ENCODE results near the gene TRIM29.

Gene TRIM29

DNA sequence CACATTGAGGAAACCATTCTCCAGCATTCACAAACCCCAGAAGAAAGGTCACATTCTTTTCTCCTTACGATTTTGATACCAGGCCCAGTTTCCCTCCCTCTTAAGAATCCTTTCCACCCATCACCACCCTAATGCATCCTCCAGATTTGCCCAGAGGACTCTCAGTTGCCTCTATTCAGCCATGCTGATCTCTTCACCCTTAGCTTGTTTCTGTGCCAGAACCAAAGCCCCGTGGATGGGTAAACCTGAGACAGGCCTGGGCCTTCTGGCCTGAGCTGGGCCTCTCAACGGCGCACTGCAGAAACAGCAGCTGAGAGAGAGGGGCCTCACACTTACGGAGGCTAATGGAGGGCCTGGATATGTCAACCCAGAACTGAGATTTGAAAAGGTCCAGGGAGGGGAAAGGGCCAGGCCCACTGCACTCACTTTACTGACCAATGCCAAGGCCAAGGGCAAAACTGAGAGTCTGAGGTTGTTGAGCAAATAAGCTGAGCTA is 40.7 kb upstream of the TRIM29 start:
- DNase-seq (ENCODE audit: insufficient read length, low spot score) (no peak), FAIRE-seq (no peak)
- no peak for TF ChIP-seq CTCF (IDR thresholded peaks at IDR 0.05; ENCODE audit: insufficient read depth, missing control alignments)

GRCh38 chr11:120174866-120175265 is 37.0 kb upstream of the TRIM29 start:
- DNase-seq (ENCODE audit: insufficient read length, low spot score) (no peak), FAIRE-seq (no peak)
- no peak for TF ChIP-seq CTCF (IDR thresholded peaks at IDR 0.05; ENCODE audit: insufficient read depth, missing control alignments)

DNA sequence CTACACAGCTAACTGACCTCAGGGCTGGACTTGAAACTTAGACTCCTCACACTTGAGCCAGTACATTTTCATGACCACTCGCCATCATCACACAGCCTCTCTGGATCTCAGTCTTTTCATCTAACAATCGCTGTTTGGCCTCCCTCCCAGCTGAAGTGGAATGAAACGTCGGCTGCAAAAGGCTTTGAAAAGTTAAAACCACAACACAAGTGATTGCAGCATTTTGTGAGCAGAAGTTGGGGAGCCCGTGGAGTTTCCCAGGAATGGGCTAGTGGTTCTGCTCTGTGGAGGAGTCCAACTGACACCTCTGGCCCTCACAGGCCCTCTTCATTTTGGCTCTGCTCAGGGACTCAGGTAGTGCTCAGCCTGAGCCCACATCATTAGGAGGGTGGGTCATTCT is 35.9 kb upstream of the TRIM29 start:
- TF ChIP-seq CTCF (IDR thresholded peaks at IDR 0.05; ENCODE audit: insufficient read depth, missing control alignments), result no peak
- no peak for FAIRE-seq
- DNase-seq (ENCODE audit: insufficient read length, low spot score), result no peak

DNA sequence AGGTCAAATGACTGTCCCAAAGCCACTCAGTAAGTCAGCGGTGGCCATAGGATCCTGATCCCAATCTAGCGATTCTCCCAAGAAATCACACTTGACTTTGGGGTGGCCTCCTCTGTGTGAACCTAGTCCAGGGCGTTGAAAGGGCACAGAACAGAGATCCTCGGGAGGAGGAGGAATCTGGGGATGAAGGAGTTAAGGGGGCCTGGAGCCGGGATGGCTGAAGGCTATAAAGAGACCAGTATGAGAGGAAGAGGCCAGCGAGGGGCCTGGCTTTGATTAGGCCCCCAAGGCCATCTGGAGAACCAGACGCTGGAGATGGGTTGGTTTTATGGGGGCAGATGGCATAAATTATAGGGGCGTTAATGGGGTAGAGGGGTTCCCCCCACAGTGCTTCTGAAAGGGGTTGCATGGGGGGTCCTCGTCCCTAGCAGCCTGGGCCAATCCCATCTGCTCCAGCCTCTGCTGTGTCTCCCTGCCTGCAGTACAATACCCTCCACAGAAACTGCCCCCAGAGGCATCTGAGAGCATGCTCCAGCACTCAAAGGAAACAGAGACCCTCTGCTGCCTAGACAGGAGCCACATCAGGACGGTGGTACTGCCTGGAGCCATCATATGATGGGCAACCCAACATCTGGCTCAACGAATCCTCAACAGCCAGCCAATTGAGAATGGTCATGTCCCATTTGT is 35.2 kb upstream of the TRIM29 start:
- DNase-seq (ENCODE audit: insufficient read length, low spot score) (no peak), FAIRE-seq (no peak)
- no peak for TF ChIP-seq CTCF (IDR thresholded peaks at IDR 0.05; ENCODE audit: insufficient read depth, missing control alignments)

GRCh38 chr11:120172054-120172911 is 34.4 kb upstream of the TRIM29 start:
- TF ChIP-seq CTCF (IDR thresholded peaks at IDR 0.05; ENCODE audit: insufficient read depth, missing control alignments), result peak; percentile 77
- no peak for FAIRE-seq
- peak; percentile 62 for DNase-seq (ENCODE audit: insufficient read length, low spot score)

DNA sequence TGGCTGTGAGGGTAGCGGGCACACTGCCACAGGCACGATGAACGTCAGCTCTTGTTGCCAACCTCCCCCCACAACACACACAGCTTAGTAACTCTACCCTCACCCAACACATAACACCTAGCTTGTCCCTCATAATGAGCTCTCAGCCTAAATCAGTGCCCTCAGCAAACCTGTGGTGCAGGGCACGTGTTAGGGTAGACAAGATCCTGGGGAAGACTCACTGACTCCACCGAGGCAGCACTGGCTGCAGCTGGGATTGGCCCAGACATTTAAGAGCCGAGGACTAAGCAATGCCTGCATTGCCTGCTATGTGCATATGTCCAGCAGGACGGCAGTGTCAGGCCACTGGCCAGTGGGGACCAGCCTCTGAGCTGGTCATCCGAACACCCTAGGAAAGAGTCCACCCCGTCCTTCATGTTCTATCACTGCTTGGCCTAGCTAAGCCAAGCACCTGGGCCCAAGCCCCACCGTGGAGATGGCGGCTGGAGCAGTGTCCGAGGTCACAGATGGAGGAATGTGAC is 32.9 kb upstream of the TRIM29 start:
- FAIRE-seq (no peak), DNase-seq (ENCODE audit: insufficient read length, low spot score) (no peak)

More for the DNA sequence above, 32.9 kb upstream of the TRIM29 start:
- TF ChIP-seq CTCF (IDR thresholded peaks at IDR 0.05; ENCODE audit: insufficient read depth, missing control alignments), result no peak

All from D721Med (cell line).